Hepatocyte (in vitro differentiated cells): ENCODE data around the gene MEG3. TPM values are rescaled to one million over a fixed set of nuclear protein-coding genes. Genes with fewer than 3 reads are reported as not detected.

Source experiments
- DNase-seq: peaks from one replicate; pipeline ENCODE4 v3.0.0-alpha.2; 2016; ENCODE audit warnings: low spot score
- H2AFZ ChIP-seq: fragments of 200-600 bp; sonication (generic); 2 replicates; pipeline ENCODE4 v1.6.0; 2016; ENCODE audit warnings: antibody characterized with exemption, mild to moderate bottlenecking
- H3K27ac ChIP-seq: fragments of 200-600 bp; sonication (generic); 2 replicates; pipeline ENCODE4 v1.5.1; 2016; ENCODE audit warnings: mild to moderate bottlenecking
- H3K27me3 ChIP-seq: fragments of 200-600 bp; sonication (generic); 2 replicates; pipeline ENCODE4 v1.6.1; 2016
- H3K36me3 ChIP-seq: fragments of 200-600 bp; sonication (generic); replicated peaks from 2 replicates; pipeline ENCODE4 v1.5.1; 2016; ENCODE audit warnings: low read depth; ENCODE audit not compliant: insufficient read depth
- H3K4me1 ChIP-seq: fragments of 200-600 bp; sonication (generic); 2 replicates; pipeline ENCODE4 v1.5.1; 2016; ENCODE audit warnings: mild to moderate bottlenecking, moderate library complexity; ENCODE audit not compliant: insufficient read depth
- H3K4me2 ChIP-seq: fragments of 200-600 bp; sonication (generic); 2 replicates; pipeline ENCODE4 v1.6.0; 2016
- H3K4me3 ChIP-seq: fragments of 200-600 bp; sonication (generic); 2 replicates; pipeline ENCODE4 v1.5.1; 2016; ENCODE audit warnings: mild to moderate bottlenecking
- H3K79me2 ChIP-seq: fragments of 200-600 bp; sonication (generic); 2 replicates; pipeline ENCODE4 v1.6.0; 2017; ENCODE audit warnings: mild to moderate bottlenecking
- H3K9me2 ChIP-seq: fragments of 200-600 bp; sonication (generic); replicated peaks from 2 replicates; pipeline ENCODE4 v1.6.0; 2017; ENCODE audit warnings: mild to moderate bottlenecking; ENCODE audit not compliant: insufficient read depth
- H3K9me3 ChIP-seq: fragments of 200-600 bp; sonication (generic); 2 replicates; pipeline ENCODE4 v1.5.1; 2016; ENCODE audit warnings: low read depth, mild to moderate bottlenecking
- H4K20me1 ChIP-seq: fragments of 200-600 bp; sonication (generic); 2 replicates; pipeline ENCODE4 v1.6.0; 2016; ENCODE audit warnings: mild to moderate bottlenecking; ENCODE audit not compliant: insufficient read depth, poor library complexity, severe bottlenecking
- CTCF ChIP-seq: fragments of 200-600 bp; sonication (generic); IDR thresholded peaks from 2 replicates; pipeline ENCODE4 v1.5.1; 2016; ENCODE audit warnings: antibody characterized with exemption, mild to moderate bottlenecking; ENCODE audit not compliant: poor library complexity
- EZH2 ChIP-seq: fragments of 200-600 bp; sonication (generic); IDR thresholded peaks from 2 replicates; pipeline ENCODE4 v1.6.1; 2016; ENCODE audit warnings: antibody characterized with exemption, mild to moderate bottlenecking, borderline replicate concordance
- EZH2phosphoT487 ChIP-seq: fragments of 200-600 bp; sonication (generic); IDR thresholded peaks from one replicate; pipeline ENCODE4 v1.6.1; 2018; ENCODE audit warnings: antibody characterized with exemption, mild to moderate bottlenecking, low read depth, moderate library complexity; ENCODE audit not compliant: unreplicated experiment, severe bottlenecking
- WGBS: methylation state at CpG from one replicate; pipeline ENCODE4 v1.1.6; 2016; ENCODE audit warnings: low lambda C conversion rate; ENCODE audit errors: missing lambda C conversion rate; 5-methylcytosine and 5-hydroxymethylcytosine counted together
- polyA plus RNA-seq: library from polyadenylated mRNA; unstranded; fragments of >200 nt; fragmentation: Nextera tagmentation; extraction: Ambion mirVana; gene quantifications from 2 replicates; pipeline ENCODE4 v1.2.1, GENCODE V29; 2016
- total RNA-seq: library from RNA; depleted of rRNA; stranded (reverse); fragments of >200 nt; gene quantifications from 2 replicates; pipeline ENCODE4 v1.2.3, GENCODE V29; 2014

The MEG3 gene
- total and polyA plus RNA-seq, 2 experiments from 2014 or later, result not detected

DNA sequence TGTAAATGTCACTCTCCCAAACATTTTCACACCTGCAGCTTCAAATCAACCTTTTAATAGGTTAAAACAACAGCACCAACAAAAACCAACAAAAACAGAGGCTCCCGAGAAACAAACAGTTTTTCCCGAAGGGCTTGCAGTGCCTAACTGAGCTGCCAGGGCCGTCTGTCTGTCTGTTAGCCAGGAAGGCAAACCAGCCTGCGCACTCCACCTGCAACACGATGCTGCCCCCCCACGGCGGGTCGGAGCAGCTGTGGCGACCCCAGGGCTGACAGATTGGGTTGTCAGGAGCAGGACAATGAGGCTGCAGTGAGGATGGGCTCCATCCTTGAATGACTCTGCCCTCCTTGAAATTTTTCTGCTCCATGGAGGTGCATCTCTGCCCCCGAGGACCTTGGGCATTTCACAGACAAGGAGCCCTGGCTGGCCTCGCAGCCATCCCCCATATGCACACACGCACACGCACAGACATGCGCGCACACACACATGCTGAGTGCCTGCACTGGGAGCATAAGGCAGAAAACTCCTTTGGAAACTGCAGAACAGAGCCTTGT, 75.0 kb downstream of the MEG3 start:
- Histone ChIP-seq H4K20me1 (no peaks in the 10 kb centered on the region), H3K27ac (peak overlapping the region; percentile 80), H3K4me3 (no peak overlapping the region), H3K4me1 (peaks cover 72% of the 10 kb centered on the region), H3K9me3 (no peaks in the 10 kb centered on the region), H3K27me3 (peaks cover 19% of the 10 kb centered on the region), H2AFZ (no peak overlapping the region), H3K36me3 (no peaks in the 10 kb centered on the region), H3K4me2 (peak overlapping the region; percentile 71), H3K79me2 (no peaks in the 10 kb centered on the region), H3K9me2 (no peaks in the 10 kb centered on the region)
- peak; percentile 80 for DNase-seq
- 37% methylated on average over 15 of the region's 15 CpGs for WGBS
- no peak for TF ChIP-seq EZH2
- peak; percentile 69 for TF ChIP-seq CTCF

DNA sequence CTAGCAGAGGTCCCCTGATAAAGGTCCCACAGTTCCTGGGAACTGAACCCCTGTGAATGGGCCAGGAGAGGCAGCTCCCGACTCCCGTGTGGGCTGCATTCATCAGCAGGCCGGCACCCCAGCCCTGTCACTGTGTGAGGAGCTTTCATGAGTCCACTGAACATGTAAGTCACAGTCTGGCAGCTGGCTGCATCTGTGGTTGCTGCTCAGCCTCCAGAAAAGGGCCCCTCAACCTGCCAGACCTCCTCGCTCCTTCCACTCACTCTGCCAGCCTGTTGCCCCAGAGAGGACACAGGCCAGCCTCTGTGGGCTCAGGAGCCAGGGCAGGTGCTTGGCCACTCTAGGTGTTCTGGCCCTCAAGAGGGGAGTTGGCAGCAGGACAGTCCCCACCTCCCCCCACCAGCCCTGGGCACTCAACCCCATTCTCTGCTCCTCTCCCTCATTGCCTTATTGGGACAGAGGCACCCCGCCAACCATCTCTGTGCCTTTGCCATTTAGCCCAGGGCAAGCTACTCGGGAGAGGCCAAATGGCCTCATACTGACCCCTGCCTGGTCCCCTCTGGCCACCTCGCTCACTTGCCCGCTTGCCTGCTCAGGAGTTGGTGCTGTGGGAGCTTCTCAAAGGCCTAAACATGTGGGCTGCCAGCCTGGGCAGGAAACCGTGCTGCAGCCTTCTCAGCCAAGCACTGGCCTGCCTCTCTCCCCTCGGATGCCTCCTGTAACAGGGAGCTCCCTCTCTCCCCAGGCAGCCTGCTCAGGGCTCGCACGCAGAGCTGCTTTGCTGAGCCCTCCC, 75.7 kb downstream of the MEG3 start:
- DNase-seq, result no peak
- TF ChIP-seq EZH2, result no peak
- Histone ChIP-seq H3K36me3 (no peaks in the 10 kb centered on the region), H2AFZ (no peak overlapping the region), H3K79me2 (no peaks in the 10 kb centered on the region), H3K4me2 (peak overlapping the region; percentile 71), H3K27me3 (peaks cover 25% of the 10 kb centered on the region), H3K4me3 (no peak overlapping the region), H3K27ac (peak overlapping the region; percentile 80), H4K20me1 (no peaks in the 10 kb centered on the region), H3K4me1 (peaks cover 72% of the 10 kb centered on the region), H3K9me3 (no peaks in the 10 kb centered on the region), H3K9me2 (no peaks in the 10 kb centered on the region)
- WGBS, result 89% methylated on average over 12 of the region's 12 CpGs

GRCh38 chr14:100902295-100903133, 76.6 kb downstream of the MEG3 start:
- Histone ChIP-seq H2AFZ (no peak overlapping the region), H3K9me2 (no peaks in the 10 kb centered on the region), H3K79me2 (no peaks in the 10 kb centered on the region), H3K36me3 (no peaks in the 10 kb centered on the region), H3K4me1 (peaks cover 67% of the 10 kb centered on the region), H3K9me3 (no peaks in the 10 kb centered on the region), H3K4me2 (peak overlapping the region; percentile 92), H3K27me3 (peaks cover 29% of the 10 kb centered on the region), H3K27ac (peak overlapping the region; percentile 80), H4K20me1 (no peaks in the 10 kb centered on the region), H3K4me3 (no peak overlapping the region)
- WGBS, result 38% methylated on average over 18 of the region's 18 CpGs
- DNase-seq, result peak; percentile 53
- TF ChIP-seq EZH2phosphoT487, result no peak
- TF ChIP-seq CTCF, result peak; percentile 46
- TF ChIP-seq EZH2, result no peak

DNA sequence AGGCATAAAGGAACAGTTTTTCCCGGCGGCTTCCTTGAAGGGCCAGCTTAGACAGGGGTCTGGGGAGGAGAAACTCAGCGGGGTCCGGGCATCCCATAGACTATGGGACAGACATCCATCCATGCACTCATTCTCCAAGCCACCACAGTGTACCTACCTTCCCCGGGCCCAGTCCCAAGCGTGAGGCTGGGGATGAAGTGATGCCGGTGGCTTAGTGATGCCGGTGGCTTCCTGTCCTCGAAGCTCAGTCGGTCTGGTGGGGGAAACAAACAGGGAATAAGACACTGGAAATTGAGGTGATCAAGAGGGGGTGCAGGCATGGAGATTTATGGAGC, 77.2 kb downstream of the MEG3 start:
- Histone ChIP-seq H3K4me1 (peaks cover 67% of the 10 kb centered on the region), H3K9me3 (no peaks in the 10 kb centered on the region), H3K27me3 (peaks cover 29% of the 10 kb centered on the region), H3K36me3 (no peaks in the 10 kb centered on the region), H3K4me2 (peak overlapping the region; percentile 92), H3K79me2 (no peaks in the 10 kb centered on the region), H3K9me2 (no peaks in the 10 kb centered on the region), H3K4me3 (no peak overlapping the region), H3K27ac (peak overlapping the region; percentile 80), H4K20me1 (no peaks in the 10 kb centered on the region), H2AFZ (no peak overlapping the region)
- TF ChIP-seq EZH2phosphoT487 (no peak), EZH2 (no peak), CTCF (no peak)
- no peak for DNase-seq
- WGBS, result 69% methylated on average over 10 of the region's 10 CpGs
